ENCODE data around the gene AGPAT2.

The AGPAT2 gene

DNA sequence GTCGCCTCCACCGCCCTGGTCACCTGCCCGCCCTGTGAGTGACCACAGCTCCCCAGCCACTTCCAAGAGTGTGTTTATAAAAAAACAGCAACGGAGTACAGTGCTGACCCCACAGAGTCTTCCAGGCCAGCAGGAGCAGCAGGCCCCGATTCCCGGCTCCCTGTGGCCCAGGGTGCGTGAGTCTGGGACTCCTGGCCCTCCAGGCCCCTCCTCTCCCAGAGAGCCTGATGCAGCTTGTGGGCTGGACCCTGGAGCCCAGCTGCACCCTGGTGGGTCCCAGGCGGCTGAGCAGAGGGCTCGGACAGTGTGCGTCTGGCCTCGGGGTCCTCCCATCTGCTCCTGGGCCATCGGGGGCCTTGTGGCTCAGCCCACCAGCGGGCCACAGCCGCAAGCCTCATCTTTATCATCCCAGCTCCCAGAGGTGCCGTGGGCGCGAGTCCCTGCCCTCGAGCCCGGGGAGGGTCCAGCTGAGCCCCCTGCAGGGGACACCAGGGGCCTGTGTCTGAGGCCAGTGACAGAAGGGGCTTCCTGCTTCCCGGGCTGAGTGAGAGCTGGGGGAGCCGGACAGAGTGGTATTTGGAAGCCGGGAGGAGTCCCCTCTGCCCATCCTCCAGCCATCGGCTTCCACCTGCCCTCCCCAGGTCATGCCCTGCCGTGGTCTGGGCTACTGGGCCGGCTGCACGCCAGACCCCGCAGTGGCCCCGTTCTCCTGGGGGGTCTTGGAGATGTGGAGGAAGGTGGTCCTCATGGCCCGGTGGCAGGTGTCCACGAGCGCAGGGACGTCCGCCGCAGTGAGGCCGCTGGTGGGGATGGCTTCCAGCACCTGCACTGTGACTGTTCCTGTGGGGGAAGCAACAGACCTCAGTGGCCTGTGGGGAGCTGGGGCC lies 13.9 kb downstream of the AGPAT2 start:
- no peak for DNase-seq (ENCODE audit: low read depth)

DNA sequence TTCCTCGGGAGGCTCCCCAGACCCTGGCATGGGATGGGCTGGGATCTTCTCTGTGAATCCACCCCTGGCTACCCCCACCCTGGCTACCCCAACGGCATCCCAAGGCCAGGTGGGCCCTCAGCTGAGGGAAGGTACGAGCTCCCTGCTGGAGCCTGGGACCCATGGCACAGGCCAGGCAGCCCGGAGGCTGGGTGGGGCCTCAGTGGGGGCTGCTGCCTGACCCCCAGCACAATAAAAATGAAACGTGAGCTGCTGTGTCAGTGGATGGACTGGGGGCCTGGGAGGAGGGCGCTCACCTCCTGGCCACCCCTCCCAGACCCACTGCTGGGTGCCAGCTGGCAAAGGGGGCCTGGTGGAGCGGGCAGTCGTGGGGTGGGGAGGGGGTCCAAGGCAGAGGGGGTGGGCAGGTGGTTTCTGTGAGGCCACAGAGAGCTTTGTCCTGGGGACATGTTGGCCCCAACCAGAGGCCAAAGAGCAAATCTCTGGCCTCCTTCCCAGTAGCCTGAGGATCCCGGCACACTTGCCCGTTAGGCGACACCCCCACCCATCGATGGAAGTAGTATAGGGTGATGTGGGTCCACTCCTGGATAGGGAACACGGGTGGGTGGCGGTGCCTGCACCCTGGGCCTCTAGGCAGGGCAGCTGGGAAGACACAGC lies 14.7 kb downstream of the AGPAT2 start:
- no peak for DNase-seq (ENCODE audit: low read depth)

DNA sequence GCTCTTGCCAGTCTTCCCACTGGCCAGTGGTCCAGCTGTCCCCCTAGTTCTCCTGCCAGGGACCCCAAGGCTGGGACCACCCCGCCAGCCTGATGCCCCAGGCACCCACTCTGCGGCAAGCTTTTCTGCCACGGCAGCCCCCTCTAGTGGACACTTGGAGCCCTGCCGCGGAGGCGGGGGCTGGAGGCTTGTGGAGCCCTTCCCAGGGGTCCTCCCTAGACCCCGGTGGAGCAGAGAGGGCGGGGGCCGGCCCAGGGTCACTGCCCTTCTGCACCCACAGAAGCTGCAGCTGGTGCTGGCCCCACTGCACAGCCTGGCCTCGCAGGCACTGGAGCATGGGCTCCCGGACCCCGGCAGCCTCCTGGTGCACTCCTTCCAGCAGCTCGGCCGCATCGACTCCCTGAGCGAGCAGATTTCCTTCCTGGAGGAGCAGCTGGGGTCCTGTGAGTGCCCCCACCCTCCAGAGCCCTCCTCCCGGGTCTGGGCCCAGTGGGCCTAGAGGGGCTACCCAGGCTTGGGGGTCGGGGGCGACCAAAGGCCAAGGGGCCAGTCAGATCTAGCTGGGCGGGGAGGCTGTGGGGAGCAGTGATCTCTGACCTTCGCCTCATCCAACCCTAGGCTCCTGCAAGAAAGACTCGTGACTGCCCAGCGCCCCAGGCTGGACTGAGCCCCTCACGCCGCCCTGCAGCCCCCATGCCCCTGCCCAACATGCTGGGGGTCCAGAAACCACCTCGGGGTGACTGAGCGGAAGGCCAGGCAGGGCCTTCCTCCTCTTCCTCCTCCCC lies 15.4 kb downstream of the AGPAT2 start:
- no peak for DNase-seq (ENCODE audit: low read depth)

DNA sequence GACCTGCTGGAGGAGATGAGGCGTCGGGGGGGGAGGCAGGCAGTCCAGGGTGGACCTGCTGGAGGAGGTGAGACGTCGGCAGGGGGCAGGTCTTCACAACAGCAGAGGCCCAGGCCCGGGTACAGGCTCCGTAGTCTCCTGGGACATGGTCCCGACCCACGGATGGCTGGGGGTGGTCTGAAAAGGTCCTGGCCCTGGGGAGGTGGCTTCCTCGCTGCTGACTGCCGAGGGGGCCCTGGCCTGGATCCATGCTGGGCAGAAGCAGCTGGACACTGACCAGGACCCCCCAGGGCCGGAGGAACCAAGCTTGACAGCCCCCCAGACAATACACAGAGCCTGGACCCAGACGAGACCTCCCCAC lies 16.0 kb downstream of the AGPAT2 start:
- DNase-seq (ENCODE audit: low read depth): no peak

DNA sequence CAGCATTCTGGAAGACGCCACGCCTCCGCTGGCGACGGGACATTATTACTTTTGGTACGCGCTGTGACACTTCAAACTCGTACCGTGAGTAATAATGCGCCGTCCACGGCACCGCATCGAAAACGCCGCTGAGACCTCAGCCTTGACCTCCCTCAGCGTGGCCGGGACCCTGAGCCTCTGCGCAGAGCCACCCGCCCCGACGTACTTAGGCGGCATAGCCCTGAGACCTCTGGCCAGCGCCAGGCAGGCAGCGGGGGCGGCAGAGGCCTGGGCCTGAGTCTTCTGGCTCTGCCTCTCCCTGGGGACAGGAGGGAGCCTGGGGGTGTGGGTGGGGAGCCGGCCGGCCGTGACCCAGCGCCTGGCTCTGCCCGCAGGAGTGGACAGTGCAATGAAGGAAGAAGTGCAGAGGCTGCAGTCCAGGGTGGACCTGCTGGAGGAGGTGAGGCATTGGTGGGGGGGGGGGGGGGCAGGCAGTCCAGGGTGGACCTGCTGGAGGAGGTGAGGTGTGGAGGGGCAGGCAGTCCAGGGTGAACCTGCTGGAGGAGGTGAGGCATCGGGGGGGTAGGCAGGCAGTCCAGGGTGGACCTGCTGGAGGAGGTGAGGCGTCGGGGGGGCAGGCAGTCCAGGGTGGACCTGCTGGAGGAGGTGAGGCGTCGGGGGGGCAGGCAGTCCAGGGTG lies 16.5 kb downstream of the AGPAT2 start:
- DNase-seq (ENCODE audit: low read depth): no peak

DNA sequence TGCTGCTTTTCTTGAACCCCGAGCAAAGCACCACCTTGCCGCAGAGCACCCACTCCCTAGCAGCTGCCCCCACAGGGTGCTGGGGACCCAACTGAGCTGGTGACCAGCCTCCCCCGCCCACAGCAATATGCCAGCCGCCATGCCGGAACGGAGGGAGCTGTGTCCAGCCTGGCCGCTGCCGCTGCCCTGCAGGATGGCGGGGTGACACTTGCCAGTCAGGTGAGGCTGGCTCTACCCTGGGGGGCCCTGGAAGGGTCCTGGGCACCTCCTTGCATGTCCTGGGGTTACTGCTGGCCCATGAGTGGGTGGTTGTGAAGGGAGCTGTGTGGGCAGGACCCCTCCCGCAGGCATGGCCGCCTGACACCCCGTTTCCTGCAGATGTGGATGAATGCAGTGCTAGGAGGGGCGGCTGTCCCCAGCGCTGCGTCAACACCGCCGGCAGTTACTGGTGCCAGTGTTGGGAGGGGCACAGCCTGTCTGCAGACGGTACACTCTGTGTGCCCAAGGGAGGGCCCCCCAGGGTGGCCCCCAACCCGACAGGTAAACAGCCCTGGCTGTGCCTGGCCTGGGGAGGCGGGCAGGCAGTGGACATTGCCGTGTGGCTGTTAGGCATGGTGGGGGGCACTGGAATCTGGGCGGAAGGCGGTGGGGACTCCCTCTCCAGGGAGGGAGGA lies 17.3 kb downstream of the AGPAT2 start:
- no peak for DNase-seq (ENCODE audit: low read depth)

DNA sequence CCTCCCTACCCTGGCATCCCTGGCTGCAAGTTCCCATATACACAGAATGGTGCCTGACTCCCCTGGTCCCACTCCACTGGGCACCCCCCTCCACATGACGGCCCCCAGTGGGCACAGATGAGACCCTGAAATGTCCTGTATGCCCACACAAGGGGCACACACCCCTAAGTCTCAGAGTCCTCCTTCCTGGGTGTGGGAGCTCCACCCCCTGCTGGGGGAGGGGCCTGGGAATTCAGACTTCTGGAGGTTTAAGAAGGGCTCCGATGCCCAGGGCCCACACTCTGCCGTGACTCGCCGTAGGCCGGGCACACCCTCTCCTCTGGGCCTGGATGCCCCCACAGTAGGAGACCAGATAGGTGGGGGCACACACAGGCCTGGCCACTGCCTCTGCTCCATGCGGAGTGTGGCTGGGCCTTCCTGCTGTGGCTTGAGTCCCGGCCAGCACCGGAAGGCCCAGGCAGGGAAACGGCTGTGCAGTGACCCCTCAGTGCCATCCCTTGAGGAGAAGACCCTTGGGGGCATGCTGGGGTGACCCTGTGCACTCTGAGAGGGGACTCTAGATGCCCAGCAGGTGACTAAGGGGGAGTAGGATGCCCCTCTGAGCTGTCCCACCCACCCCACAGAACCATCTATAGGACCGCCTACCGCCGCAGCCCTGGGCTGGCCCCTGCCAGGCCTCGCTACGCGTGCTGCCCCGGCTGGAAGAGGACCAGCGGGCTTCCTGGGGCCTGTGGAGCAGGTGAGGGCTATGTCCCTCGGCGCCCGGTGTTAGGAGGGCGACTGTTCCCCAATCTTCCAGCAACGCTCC lies 18.1 kb downstream of the AGPAT2 start:
- DNase-seq (ENCODE audit: low read depth): no peak

DNA sequence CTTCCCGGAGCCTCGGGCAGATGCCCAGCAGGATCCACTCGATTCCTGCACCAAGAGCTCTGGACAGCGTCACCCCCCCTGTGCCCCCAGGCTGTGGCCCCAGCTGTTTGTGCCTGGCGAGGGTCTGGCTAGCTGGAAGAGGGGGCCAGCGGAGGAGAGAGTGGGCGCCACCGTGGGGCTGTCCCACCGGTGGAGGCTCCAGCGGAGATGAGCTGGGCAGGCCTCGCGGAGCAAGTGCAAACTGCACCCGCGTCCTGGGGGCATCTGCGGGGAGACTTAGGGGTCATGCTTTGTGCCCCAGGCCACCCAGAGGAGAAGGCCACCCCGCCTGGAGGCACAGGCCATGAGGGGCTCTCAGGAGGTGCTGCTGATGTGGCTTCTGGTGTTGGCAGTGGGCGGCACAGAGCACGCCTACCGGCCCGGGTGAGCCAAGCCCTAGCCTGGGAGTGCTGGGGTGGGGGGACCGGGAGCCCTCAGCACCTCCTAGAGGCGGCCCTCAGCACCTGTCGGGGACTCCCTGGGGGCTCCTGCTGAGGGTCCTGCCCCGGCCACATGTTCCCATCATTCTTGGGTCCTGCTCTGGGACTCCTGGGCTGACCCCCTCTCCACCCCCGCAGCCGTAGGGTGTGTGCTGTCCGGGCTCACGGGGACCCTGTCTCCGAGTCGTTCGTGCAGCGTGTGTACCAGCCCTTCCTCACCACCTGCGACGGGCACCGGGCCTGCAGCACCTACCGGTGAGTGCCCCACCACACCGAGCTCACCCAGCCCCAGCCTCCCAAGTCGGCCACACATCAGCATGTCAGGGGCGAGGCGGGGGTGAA lies 19.1 kb downstream of the AGPAT2 start:
- no peak for DNase-seq (ENCODE audit: low read depth)

DNA sequence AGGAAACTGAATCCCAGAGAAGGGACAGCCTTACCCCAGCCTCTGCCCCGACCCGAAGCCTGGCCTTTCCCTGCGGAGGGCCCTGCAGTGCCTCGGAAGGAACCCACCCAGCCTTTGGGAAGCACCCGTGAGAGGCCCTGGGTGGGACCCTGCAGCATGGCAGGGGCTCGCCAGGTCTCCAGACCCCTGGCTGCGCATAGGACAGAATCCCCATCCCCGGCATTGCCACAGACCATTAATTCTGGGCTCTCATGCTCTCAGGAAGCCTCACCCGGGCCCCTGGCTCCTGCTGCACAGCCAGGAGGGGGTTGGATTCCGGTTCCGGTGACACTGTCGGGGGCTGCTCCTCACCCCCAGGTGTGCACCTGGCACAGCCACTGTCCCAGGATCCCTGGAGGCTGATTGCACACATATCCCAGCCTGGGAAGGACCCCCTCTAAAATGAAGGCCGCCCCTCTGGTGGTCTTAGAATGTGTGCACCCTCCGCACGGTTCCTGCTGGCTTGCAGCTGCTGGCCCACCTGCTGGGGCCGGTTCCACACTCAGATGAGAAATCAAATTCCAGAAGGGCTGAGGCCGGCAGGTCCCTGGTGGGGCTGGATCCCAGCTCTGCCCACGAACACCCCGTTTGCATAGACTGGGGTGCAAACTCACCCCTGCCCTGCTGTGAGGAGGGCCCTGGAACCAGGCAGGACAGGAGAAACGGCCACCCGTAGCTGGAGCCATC lies 19.9 kb downstream of the AGPAT2 start:
- DNase-seq (ENCODE audit: low read depth): no peak

DNA sequence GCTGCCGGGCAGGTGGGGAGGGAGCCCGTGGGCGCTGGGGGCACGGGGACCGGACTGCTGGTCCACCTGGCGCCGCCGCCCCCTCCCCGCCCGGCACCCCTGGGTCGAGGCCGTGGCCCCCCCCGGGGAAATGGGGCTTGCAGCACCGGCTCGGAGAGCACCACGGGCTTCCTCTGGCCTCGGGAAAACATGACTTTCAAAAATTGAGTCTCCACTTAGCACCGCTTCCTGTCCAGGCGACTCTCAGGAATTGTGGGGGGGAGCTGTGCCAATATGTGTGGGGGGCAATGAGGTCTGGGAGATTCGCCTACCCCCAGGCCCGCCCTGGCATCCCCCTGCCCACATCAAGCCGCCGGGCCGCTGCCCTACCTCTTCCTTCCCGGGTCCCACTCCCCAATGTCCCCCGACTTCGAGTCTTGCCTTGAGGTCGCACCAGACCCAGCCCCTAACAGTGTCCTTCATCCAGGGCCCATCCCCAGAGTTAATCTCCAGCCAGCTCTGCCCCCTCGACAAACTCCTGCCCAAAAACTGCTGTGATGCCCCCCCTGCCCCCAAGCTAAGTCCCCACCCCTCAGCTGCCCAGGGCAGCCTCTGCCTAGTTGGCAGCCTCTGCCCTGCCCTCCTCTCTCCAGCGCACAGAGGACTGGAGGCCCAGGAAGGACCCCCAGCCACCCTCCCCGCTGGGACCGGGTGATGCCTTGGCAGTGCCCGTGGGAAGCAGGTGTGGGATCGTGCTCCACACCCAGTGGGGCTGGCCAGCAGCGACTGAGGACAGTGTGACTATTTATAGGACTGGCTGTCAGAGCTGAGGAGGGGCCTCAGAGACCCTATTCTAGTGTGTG lies 20.7 kb downstream of the AGPAT2 start:
- DNase-seq (ENCODE audit: low read depth): no peak

DNA sequence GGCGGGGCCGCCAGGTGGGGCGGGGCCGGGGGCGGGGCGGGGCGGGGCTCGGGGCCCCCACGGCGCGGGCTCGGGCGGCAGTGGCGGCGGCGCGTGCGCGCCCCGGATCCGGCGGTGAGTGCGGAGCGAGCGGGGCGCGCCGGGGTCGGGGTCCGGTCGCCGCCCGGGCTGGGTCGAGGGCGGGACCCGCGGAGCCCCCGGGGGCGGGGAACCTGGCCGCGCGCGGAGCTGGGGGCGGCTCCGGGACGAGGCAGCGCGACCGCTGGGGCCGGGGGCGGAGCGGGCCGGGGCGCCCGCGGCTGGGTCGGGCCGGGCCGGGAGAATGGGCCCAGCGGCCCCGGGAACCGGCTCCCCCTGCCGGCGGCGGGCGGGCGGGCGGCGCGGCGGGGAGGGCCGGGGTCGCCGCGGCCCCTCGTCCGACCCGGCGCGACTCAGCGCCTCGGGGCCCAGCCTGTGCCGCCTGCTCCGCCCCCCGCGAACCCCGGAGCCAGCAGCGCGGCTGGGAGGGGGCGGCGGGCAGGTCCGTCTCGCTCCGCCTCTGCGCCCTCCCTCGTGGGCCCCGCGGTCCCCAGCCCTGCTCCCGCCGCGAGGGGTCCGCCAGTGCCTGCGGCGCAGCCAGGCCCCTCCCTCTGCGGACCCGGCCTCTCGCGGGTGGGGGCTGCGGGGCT lies 21.4 kb downstream of the AGPAT2 start:
- no peak for DNase-seq (ENCODE audit: low read depth)

DNA sequence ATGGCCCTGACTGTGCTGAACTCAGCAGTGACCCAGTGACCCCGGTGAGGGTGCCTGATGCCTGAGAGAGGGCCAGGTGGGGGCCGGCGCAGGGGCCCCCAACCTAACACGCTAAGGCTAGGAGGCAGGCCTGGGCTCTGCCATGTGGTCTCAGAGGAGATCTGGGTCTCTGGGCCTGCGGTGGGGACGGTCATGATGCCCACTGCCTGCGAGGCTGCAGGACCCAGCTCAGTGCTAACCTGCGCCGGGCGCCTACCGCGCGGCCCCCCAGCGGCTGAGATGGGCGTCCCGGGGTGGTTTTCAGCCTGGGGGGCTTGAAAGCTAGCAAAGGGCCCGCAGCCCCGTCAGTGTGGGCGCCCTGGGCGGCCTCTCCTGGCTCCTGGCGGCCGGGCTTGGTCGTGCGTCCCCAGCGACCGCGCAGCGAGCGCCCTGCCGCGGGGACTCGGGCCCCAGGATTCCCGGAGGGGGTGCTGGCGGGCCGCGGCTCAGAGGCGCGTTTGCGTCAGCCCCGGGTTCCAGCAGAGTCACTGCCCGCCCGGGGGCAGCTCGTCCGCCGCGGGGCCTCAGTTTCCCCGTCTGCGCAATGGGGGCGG lies 22.1 kb downstream of the AGPAT2 start:
- DNase-seq (ENCODE audit: low read depth): no peak

DNA sequence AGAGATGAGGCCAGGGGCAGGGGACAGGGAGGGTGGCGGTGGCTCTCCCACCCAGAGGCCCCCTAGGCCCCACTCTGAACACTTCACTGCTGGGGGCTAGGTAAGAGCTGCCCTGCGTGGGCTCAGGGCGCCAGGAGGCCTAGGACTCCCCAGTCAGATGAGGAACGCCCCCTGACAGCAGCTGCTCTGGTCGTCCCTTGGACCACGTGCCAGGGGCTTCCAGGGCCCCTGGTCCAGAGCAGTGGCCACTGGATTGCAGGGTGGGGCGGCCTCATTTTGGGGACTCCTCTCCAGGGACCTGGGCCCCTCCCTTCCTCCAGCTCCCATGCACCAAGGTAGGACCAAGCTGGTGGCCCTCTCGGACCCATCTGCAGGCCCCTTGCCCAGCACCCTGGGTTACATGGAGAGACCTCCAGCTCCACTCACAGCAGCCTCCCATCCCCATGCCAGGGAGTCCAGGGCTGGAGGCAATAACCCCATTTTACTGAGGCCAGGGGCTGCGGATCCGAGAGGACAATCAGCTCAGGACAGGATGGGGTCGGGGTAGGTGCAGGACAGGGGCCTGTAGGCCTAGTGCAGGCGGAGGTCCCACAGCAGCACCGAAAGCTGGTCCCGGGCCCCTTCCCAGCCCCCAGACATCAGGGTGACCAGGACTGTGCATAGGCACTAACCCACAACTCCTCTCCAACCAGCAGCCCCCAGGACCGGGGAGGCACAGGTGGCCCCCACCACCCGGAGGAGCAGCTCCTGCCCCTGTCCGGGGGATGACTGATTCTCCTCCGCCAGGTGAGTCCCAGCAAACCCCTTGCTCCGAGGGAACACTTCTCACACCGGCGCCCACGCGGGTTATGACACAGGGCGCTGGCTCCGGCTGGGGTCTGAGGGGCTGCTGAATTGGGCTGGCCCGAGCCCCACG lies 23.0 kb downstream of the AGPAT2 start:
- DNase-seq (ENCODE audit: low read depth): no peak

DNA sequence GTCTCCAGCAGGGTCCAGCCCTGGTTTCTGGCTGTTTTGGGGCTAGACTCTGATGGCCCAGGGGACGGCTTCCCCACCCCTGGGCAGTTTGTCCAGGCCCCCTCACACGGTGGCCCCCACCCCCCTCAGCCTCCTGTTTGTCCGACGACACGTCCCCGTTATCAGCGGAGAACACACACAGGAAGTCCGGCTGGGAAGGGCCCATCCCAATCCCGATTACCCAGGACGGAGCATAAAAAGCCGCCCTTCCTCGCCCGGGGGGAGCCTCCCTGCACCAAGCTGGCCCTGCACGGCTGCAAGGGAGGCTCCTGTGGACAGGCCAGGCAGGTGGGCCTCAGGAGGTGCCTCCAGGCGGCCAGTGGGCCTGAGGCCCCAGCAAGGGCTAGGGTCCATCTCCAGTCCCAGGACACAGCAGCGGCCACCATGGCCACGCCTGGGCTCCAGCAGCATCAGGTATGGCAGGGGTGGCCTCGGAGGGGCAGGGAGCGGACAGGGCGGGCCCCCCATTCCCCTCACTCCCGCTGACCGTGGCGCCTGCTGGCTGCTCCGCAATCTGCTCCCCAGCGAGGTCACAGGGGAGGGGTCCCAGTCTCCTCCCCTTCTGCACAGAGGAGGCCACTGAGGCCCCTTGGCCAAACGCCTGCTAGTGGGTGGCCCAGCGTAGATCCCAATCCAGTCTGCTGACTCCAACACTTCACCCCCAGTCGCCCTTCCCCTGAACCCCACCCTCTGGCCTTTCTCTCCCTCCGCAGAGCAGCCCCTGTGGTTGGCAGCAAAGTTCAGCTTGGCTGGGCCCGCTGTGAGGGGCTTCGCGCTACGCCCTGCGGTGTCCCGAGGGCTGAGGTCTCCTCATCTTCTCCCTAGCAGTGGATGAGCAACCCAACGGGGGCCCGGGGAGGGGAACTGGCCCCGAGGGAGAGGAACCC lies 24.3 kb downstream of the AGPAT2 start, which contains the start of gene EGFL7:
TSS of gene EGFL7 (plus strand) at position 261 of the 926 bp plus-strand sequence. CDS start 5,367 bp downstream, outside the sequence.
- DNase-seq (ENCODE audit: low read depth): no peak

DNA sequence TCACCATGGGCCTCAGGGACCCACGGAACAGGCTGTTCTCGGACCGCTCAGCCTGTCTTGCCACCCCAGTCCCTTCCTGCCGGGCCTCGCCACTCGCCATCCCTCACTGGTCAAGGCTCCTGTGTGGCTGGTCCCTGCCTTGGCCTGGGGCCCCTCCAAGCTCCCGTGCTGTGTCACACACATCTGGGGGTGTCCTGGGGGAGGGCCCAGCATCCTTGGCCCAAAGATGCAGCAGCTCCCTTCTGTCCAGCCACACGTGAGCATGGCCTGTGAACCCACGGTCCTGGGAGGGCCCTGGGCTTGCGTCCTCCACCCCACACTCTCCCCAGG lies 25.0 kb downstream of the AGPAT2 start:
- no peak for DNase-seq (ENCODE audit: low read depth)

Data from stromal cell of bone marrow (primary cell).